ENCODE measurements around the gene CYB5RL. TPM values are rescaled to one million over a fixed set of nuclear protein-coding genes. Genes with fewer than 3 reads are reported as not detected.

The CYB5RL gene
- total and polyA plus RNA-seq, 7 donors, result 0.89 to 6.4 (median 3.2) TPM

- H3K36me3 ChIP-seq (ENCODE audit: insufficient read depth in 1 of 2, low read depth in 1 of 2), result peaks cover 0 to 20% of the 10 kb centered on the region in 2 donors
- H3K27ac ChIP-seq, result no peak overlapping the region
- TF ChIP-seq CTCF (IDR thresholded peaks at IDR 0.05), result no peak
- no peaks in the 10 kb centered on the region for H3K27me3 ChIP-seq (ENCODE audit: insufficient read depth in 3 of 3, low read length in 2 of 3)
- no peaks in the 10 kb centered on the region for H3K9me3 ChIP-seq
- no peak for DNase-seq
- ATAC-seq, result peak; percentile 54 to 71 (median 64)
- 52 to 59% (median 55%) methylated on average over 5 to 8 of the region's 8 CpGs for WGBS, 3 donors
- intact Hi-C loops (cut with DNase I), result no loop called here
- no peak overlapping the region for H3K4me3 ChIP-seq
- no peaks in the 10 kb centered on the region for H3K4me1 ChIP-seq
Measured at GRCh38 chr1:54227091-54227602, 27.3 kb upstream of the CYB5RL start.

GRCh38 chr1:54225986-54226559, 26.2 kb upstream of the CYB5RL start:
- no peak overlapping the region for H3K27ac ChIP-seq
- H3K4me3 ChIP-seq, result no peak overlapping the region
- peaks cover 0 to 20% of the 10 kb centered on the region in 2 donors for H3K36me3 ChIP-seq (ENCODE audit: insufficient read depth in 1 of 2, low read depth in 1 of 2)
- WGBS, 3 donors, result 79 to 85% (median 84%) methylated on average over 20 of the region's 20 CpGs
- H3K27me3 ChIP-seq (ENCODE audit: insufficient read depth in 3 of 3, low read length in 2 of 3), result no peaks in the 10 kb centered on the region
- H3K9me3 ChIP-seq, result no peaks in the 10 kb centered on the region
- no peak for ATAC-seq
- no peaks in the 10 kb centered on the region for H3K4me1 ChIP-seq
- no peak for DNase-seq
- TF ChIP-seq CTCF (IDR thresholded peaks at IDR 0.05), result no peak
- intact Hi-C loops (cut with DNase I), result no loop called here

- no peaks in the 10 kb centered on the region for H3K27me3 ChIP-seq (ENCODE audit: insufficient read depth in 3 of 3, low read length in 2 of 3)
- intact Hi-C loops (cut with DNase I), result no loop called here
- no peak overlapping the region for H3K27ac ChIP-seq
- TF ChIP-seq CTCF (IDR thresholded peaks at IDR 0.05), result no peak
- peaks cover 0 to 20% of the 10 kb centered on the region in 2 donors for H3K36me3 ChIP-seq (ENCODE audit: insufficient read depth in 1 of 2, low read depth in 1 of 2)
- no peaks in the 10 kb centered on the region for H3K9me3 ChIP-seq
- peaks cover 5% of the 10 kb centered on the region for H3K4me1 ChIP-seq
- no peak overlapping the region for H3K4me3 ChIP-seq
- ATAC-seq (no peak), DNase-seq (no peak)
- WGBS, 3 donors, result 89 to 91% (median 90%) methylated on average over 6 of the region's 6 CpGs
Measured at GRCh38 chr1:54225378-54225777, 25.5 kb upstream of the CYB5RL start.

- ATAC-seq (no peak), DNase-seq (no peak)
- peaks cover 0 to 20% of the 10 kb centered on the region in 2 donors for H3K36me3 ChIP-seq (ENCODE audit: insufficient read depth in 1 of 2, low read depth in 1 of 2)
- no peaks in the 10 kb centered on the region for H3K9me3 ChIP-seq
- peaks cover 17% of the 10 kb centered on the region for H3K4me1 ChIP-seq
- intact Hi-C loops (cut with DNase I), result loop anchor here in 1 of 2 donors (5.0 kb wide), 1 partner anchor 102 kb away; no protein-coding TSS in a partner anchor
- no peaks in the 10 kb centered on the region for H3K27me3 ChIP-seq (ENCODE audit: insufficient read depth in 3 of 3, low read length in 2 of 3)
- H3K27ac ChIP-seq, result no peak overlapping the region
- TF ChIP-seq CTCF (IDR thresholded peaks at IDR 0.05), result no peak
- H3K4me3 ChIP-seq, result no peak overlapping the region
- 80 to 87% (median 85%) methylated on average over 6 of the region's 6 CpGs for WGBS, 3 donors
Measured at GRCh38 chr1:54224233-54224632, 24.4 kb upstream of the CYB5RL start.
